MG63 (cell line): Measurements from ENCODE around the gene TMEM63A. TPM values are rescaled to one million over a fixed set of nuclear protein-coding genes. Genes with fewer than 3 reads are reported as not detected.
A peak's percentile ranks its signal among the peaks of the same experiment; 100 is the strongest.
"Not testable (repeated sequence)": the region's sequence is repeated elsewhere in the genome, so short reads cannot be mapped to it uniquely, and the experiment has no call there.

Source experiments
- DNase-seq: peaks from one replicate; pipeline ENCODE4 v3.0.0-alpha.2; 2020
- H3K27me3 ChIP-seq: fragments of 250-450 bp; sonication (Bioruptor Pico); 2 replicates; pipeline ENCODE4 v1.5.1; 2020; ENCODE audit warnings: mild to moderate bottlenecking, moderate library complexity
- H3K36me3 ChIP-seq: fragments of 250-450 bp; sonication (Bioruptor Pico); 2 replicates; pipeline ENCODE4 v1.5.1; 2020; ENCODE audit warnings: mild to moderate bottlenecking, moderate library complexity
- H3K4me3 ChIP-seq: fragments of 250-450 bp; sonication (Bioruptor Pico); 2 replicates; pipeline ENCODE4 v1.5.1; 2020; ENCODE audit warnings: mild to moderate bottlenecking, moderate library complexity
- H3K9me3 ChIP-seq: fragments of 250-450 bp; sonication (Bioruptor Pico); 2 replicates; pipeline ENCODE4 v1.5.1; 2020; ENCODE audit warnings: mild to moderate bottlenecking, moderate library complexity
- total RNA-seq: library from RNA; depleted of rRNA; stranded (reverse); fragments of >200 nt; shearing (Covaris generic); gene quantifications from 2 replicates; pipeline ENCODE4 v1.2.3, GENCODE V29; 2014; ENCODE audit warnings: low replicate concordance

Gene TMEM63A
- total RNA-seq, 1 experiment from 2014 or later = 5.5 TPM

GRCh38 chr1:225890346-225891228 is 8.4 kb upstream of the TMEM63A start:
- Histone ChIP-seq H3K27me3 (no peaks in the 10 kb centered on the region), H3K9me3 (no peaks in the 10 kb centered on the region), H3K4me3 (no peak overlapping the region), H3K36me3 (no peaks in the 10 kb centered on the region)
- DNase-seq = peak; percentile 75

GRCh38 chr1:225889743-225890142 is 7.6 kb upstream of the TMEM63A start:
- H3K9me3 ChIP-seq = no peaks in the 10 kb centered on the region
- no peak for DNase-seq
- H3K4me3 ChIP-seq = no peak overlapping the region
- H3K36me3 ChIP-seq = no peaks in the 10 kb centered on the region
- no peaks in the 10 kb centered on the region for H3K27me3 ChIP-seq

GRCh38 chr1:225888898-225889601 is 6.9 kb upstream of the TMEM63A start, which contains the start of gene LEFTY1:
LEFTY1 (minus strand) TSS chr1:225889146; CDS start chr1:225889066, 80 bp downstream.
- H3K36me3 ChIP-seq = no peaks in the 10 kb centered on the region
- no peak for DNase-seq
- no peaks in the 10 kb centered on the region for H3K27me3 ChIP-seq
- no peak within 1 kb of the TSS for H3K4me3 ChIP-seq
- no peaks in the 10 kb centered on the region for H3K9me3 ChIP-seq

- Histone ChIP-seq H3K27me3 (no peaks in the 10 kb centered on the region), H3K36me3 (no peaks in the 10 kb centered on the region), H3K9me3 (no peaks in the 10 kb centered on the region), H3K4me3 (no peak overlapping the region)
- DNase-seq = no peak
These were observed 6.2 kb upstream of the TMEM63A start for GRCh38 chr1:225888289-225888897.

- not testable (repeated sequence) for H3K27me3 ChIP-seq, H3K4me3 ChIP-seq, H3K36me3 ChIP-seq, H3K9me3 ChIP-seq, DNase-seq
These were observed 5.5 kb upstream of the TMEM63A start for GRCh38 chr1:225887554-225888288.

GRCh38 chr1:225887030-225887314 is 4.8 kb upstream of the TMEM63A start:
- DNase-seq = no peak

GRCh38 chr1:225886159-225887029 is 4.2 kb upstream of the TMEM63A start:
- DNase-seq = no peak
- H3K36me3 ChIP-seq = no peaks in the 10 kb centered on the region
- H3K9me3 ChIP-seq = no peaks in the 10 kb centered on the region
- H3K4me3 ChIP-seq = no peak overlapping the region
- H3K27me3 ChIP-seq = no peaks in the 10 kb centered on the region

More at GRCh38 chr1:225887030-225887314, 4.8 kb upstream of the TMEM63A start:
- no peaks in the 10 kb centered on the region for H3K9me3 ChIP-seq
- H3K4me3 ChIP-seq = no peak overlapping the region
- no peaks in the 10 kb centered on the region for H3K36me3 ChIP-seq
- H3K27me3 ChIP-seq = no peaks in the 10 kb centered on the region

- no peak for DNase-seq
- Histone ChIP-seq H3K4me3 (no peak overlapping the region), H3K9me3 (no peaks in the 10 kb centered on the region), H3K36me3 (no peaks in the 10 kb centered on the region), H3K27me3 (no peaks in the 10 kb centered on the region)
These were observed 3.2 kb upstream of the TMEM63A start for GRCh38 chr1:225885336-225885735.

- Histone ChIP-seq H3K27me3 (no peaks in the 10 kb centered on the region), H3K4me3 (no peak overlapping the region; the same call in 1 of the 2 replicates), H3K36me3 (no peaks in the 10 kb centered on the region; the same call in 1 of the 2 replicates), H3K9me3 (no peaks in the 10 kb centered on the region)
- no peak for DNase-seq
These were observed 1.6 kb upstream of the TMEM63A start for GRCh38 chr1:225883616-225884265.

- DNase-seq = peak; percentile 71
- no peaks in the 10 kb centered on the region for H3K27me3 ChIP-seq
- H3K9me3 ChIP-seq = no peaks in the 10 kb centered on the region
- H3K4me3 ChIP-seq = peak overlapping the region; percentile 87
- H3K36me3 ChIP-seq = no peaks in the 10 kb centered on the region; the same call in 1 of the 2 replicates
These were observed 775 bp upstream of the TMEM63A start for GRCh38 chr1:225882694-225883615.

- peak; percentile 52 for DNase-seq
- peaks cover 9% of the 10 kb centered on the region for H3K36me3 ChIP-seq
- H3K4me3 ChIP-seq = peak overlapping the region; percentile 87
- no peaks in the 10 kb centered on the region for H3K27me3 ChIP-seq
- H3K9me3 ChIP-seq = no peaks in the 10 kb centered on the region
These were observed 860 bp downstream of the TMEM63A start for GRCh38 chr1:225881081-225881958.

- no peak overlapping the region for H3K4me3 ChIP-seq
- H3K27me3 ChIP-seq = no peaks in the 10 kb centered on the region
- no peaks in the 10 kb centered on the region for H3K9me3 ChIP-seq
- no peak for DNase-seq
- H3K36me3 ChIP-seq = peaks cover 9% of the 10 kb centered on the region
These were observed 1.5 kb downstream of the TMEM63A start for GRCh38 chr1:225880636-225881035.

GRCh38 chr1:225880222-225880588 is 2.0 kb downstream of the TMEM63A start:
- DNase-seq = no peak
- Histone ChIP-seq H3K9me3 (no peaks in the 10 kb centered on the region), H3K36me3 (peaks cover 9% of the 10 kb centered on the region), H3K27me3 (no peaks in the 10 kb centered on the region), H3K4me3 (no peak overlapping the region)
